Measurements from ENCODE around the gene PSME2. TPM values are rescaled to one million over a fixed set of nuclear protein-coding genes. Genes with fewer than 3 reads are reported as not detected.

Gene PSME2
- total RNA-seq, 2 donors from 2014 or later = 369 to 376 TPM

Other genes with a start within 250 kb of the PSME2 start
- gene DHRS4, start 192.8 kb downstream of the PSME2 start, total RNA-seq = 10 to 100 TPM; 21.6 to 24.4 TPM
- 10 to 100 TPM; 24.7 to 27.2 TPM for gene DHRS4L2, start 157.7 kb downstream of the PSME2 start, total RNA-seq
- gene CARMIL3, start 94.6 kb downstream of the PSME2 start, total RNA-seq = 1 to 10 TPM; 1.9 to 2.1 TPM
- gene CPNE6, start 75.0 kb downstream of the PSME2 start, total RNA-seq = under 1 TPM; 0.12 to 0.14 TPM
- gene PCK2, start 52.3 kb downstream of the PSME2 start, total RNA-seq = 100 to 1,000 TPM; 161 to 180 TPM
- 100 to 1,000 TPM; 109 to 124 TPM for gene DCAF11, start 31.8 kb downstream of the PSME2 start, total RNA-seq
- gene NRL, start 31.7 kb downstream of the PSME2 start, total RNA-seq = 1 to 10 TPM; 5.2 TPM
- gene FITM1, start 16.0 kb downstream of the PSME2 start, total RNA-seq = 1 to 10 TPM in 1 of 2 donors, under 1 TPM in 1; 0.46 to 2.2 TPM
- 100 to 1,000 TPM; 342 to 378 TPM for gene PSME1, start 10.4 kb downstream of the PSME2 start, total RNA-seq
- 10 to 100 TPM; 38.0 to 56.5 TPM for gene EMC9, start 5.0 kb downstream of the PSME2 start, total RNA-seq
- gene RNF31, start 888 bp upstream of the PSME2 start, total RNA-seq = 10 to 100 TPM; 88.7 to 90.6 TPM
- 100 to 1,000 TPM; 245 to 263 TPM for gene IRF9, start 14.7 kb upstream of the PSME2 start, total RNA-seq
- 10 to 100 TPM; 48.0 to 57.9 TPM for gene REC8, start 25.5 kb upstream of the PSME2 start, total RNA-seq
- 10 to 100 TPM; 30.9 to 38.0 TPM for gene IPO4, start 42.2 kb upstream of the PSME2 start, total RNA-seq
- 10 to 100 TPM; 27.4 to 32.5 TPM for gene TM9SF1, start 48.8 kb upstream of the PSME2 start, total RNA-seq
- gene TSSK4, start 59.1 kb upstream of the PSME2 start, total RNA-seq = under 1 TPM in 1 of 2 donors, not detected in 1; 0.88 TPM
- 100 to 1,000 TPM; 105 to 119 TPM for gene CHMP4A, start 66.9 kb upstream of the PSME2 start, total RNA-seq
- gene MDP1, start 69.5 kb upstream of the PSME2 start, total RNA-seq = 10 to 100 TPM; 16.8 to 20.2 TPM
- 100 to 1,000 TPM; 127 to 148 TPM for gene NEDD8, start 85.8 kb upstream of the PSME2 start, total RNA-seq
- gene GMPR2, start 86.3 kb upstream of the PSME2 start, total RNA-seq = 10 to 100 TPM; 67.5 to 75.5 TPM
- 100 to 1,000 TPM in 1 of 2 donors, 10 to 100 TPM in 1; 87.7 to 103 TPM for gene TINF2, start 96.0 kb upstream of the PSME2 start, total RNA-seq
- 10 to 100 TPM in 1 of 2 donors, 1 to 10 TPM in 1; 9.3 to 14.0 TPM for gene TGM1, start 116.6 kb upstream of the PSME2 start, total RNA-seq
- 10 to 100 TPM; 53.8 to 56.2 TPM for gene RABGGTA, start 125.0 kb upstream of the PSME2 start, total RNA-seq
- gene DHRS1, start 153.2 kb upstream of the PSME2 start, total RNA-seq = 10 to 100 TPM; 28.5 to 29.0 TPM
- 10 to 100 TPM; 31.7 to 34.0 TPM for gene NOP9, start 153.2 kb upstream of the PSME2 start, total RNA-seq
- gene CIDEB, start 161.4 kb upstream of the PSME2 start, total RNA-seq = 10 to 100 TPM; 11.6 to 12.9 TPM
- 10 to 100 TPM; 21.5 to 23.4 TPM for gene LTB4R2, start 163.5 kb upstream of the PSME2 start, total RNA-seq
- gene LTB4R, start 164.9 kb upstream of the PSME2 start, total RNA-seq = 10 to 100 TPM; 27.1 to 28.5 TPM
- gene ADCY4, start 188.5 kb upstream of the PSME2 start, total RNA-seq = 1 to 10 TPM; 4.6 to 6.9 TPM
- gene RIPK3, start 193.4 kb upstream of the PSME2 start, total RNA-seq = 10 to 100 TPM; 11.0 to 18.6 TPM
- gene NFATC4, start 221.6 kb upstream of the PSME2 start, total RNA-seq = 10 to 100 TPM in 1 of 2 donors, 1 to 10 TPM in 1; 2.6 to 11.3 TPM

All from activated T-cell treated with anti-CD3 and anti-CD28 coated beads, Interleukin-2, amount 50 U/mL, for 72 hours (primary cell).